ENCODE data around the gene CDYL.

DNA sequence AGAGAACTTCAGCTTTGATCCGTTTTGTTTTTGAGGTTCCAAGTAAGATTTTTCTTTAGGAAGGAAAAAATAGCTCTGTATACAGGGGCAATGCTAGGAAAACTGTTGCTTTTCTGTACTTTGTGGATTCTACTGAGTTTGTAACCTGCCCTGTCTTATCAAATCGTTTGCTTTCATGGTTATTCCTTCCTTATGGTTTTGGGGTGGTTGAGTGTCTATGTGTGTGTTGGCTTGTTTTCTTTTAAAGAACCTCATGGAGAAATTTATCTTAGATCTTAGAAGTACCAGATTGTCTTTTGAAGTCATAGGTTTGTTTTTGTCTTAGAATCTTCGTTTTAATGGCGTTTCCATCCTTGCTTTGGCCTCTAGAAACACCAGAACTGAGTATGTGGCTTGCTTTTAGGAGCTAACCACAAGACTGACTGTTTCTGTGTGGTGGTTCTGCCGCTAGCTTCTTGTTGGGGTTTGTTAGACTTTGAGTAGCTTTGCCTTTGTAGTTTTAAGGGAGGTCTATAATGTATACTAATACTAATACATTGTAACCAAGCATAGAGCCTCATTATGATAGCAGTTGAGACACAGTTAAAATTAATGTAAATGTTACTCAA is 140.9 kb downstream of the CDYL start:
- TF ChIP-seq POLR2A (IDR thresholded peaks at IDR 0.05) (no peak), CTCF (IDR thresholded peaks at IDR 0.05) (no peak)

Measured in lower leg skin (tissue), 3 donors.